Measurements from ENCODE around the gene RRP8. TPM values are rescaled to one million over a fixed set of nuclear protein-coding genes. Genes with fewer than 3 reads are reported as not detected.

The RRP8 gene
- total RNA-seq, 1 experiment from 2014 or later = 17.8 TPM

GRCh38 chr11:6625156-6625831 lies 21.9 kb upstream of the RRP8 start:
- intact Hi-C loops (cut with micrococcal nuclease) = no loop called here
- H3K4me2 ChIP-seq (ENCODE audit: low read length) = no peak overlapping the region
- ChIA-PET POLR2A (no interaction called here), CTCF (no interaction called here), RAD21 (ENCODE audit: low non-redundant PET in 1 of 2, low total read pairs in 2 of 2, uncharacterized antibody in 2 of 2, unreplicated experiment in 2 of 2) (no interaction called here)
- DNase-seq (ENCODE audit: low read depth, low spot score) = no peak
- no peak overlapping the region for H3K9ac ChIP-seq (ENCODE audit: low read length)
- H4K20me1 ChIP-seq (ENCODE audit: insufficient read depth) = no peaks in the 10 kb centered on the region
- no peaks in the 10 kb centered on the region for H3K36me3 ChIP-seq (ENCODE audit: control insufficient read depth in 1 of 2, insufficient read depth in 2 of 2, low read length in 2 of 2)
- H3K27me3 ChIP-seq (ENCODE audit: insufficient read depth, low read length) = no peaks in the 10 kb centered on the region
- H3K79me2 ChIP-seq (ENCODE audit: insufficient read depth, low read length) = no peaks in the 10 kb centered on the region
- H3K4me1 ChIP-seq (ENCODE audit: control insufficient read depth in 1 of 2, insufficient read depth in 2 of 2, low read length in 2 of 2) = no peaks in the 10 kb centered on the region
- BruUV-seq (replicated peaks) = no TSS peak
- no peak for ATAC-seq
- H3K27ac ChIP-seq (ENCODE audit: low read depth, low read length) = no peak overlapping the region
- no peak overlapping the region for H3K4me3 ChIP-seq (replicated peaks in 1 of 2; ENCODE audit: low read depth in 1 of 2, low read length in 2 of 2)
- H3K9me2 ChIP-seq (ENCODE audit: insufficient read depth) = no peaks in the 10 kb centered on the region
- H3K9me3 ChIP-seq (ENCODE audit: control insufficient read depth in 1 of 2, insufficient read depth in 1 of 2, low read depth in 1 of 2, low read length in 2 of 2) = no peaks in the 10 kb centered on the region
- TF ChIP-seq ZNF274 (IDR thresholded peaks at IDR 0.05; ENCODE audit: low read depth, low read length) = no peak
- no peak for TF ChIP-seq JUND (IDR thresholded peaks at IDR 0.05)
- no peak for TF ChIP-seq SIN3A (IDR thresholded peaks at IDR 0.05; ENCODE audit: low read depth)
- no peak for TF ChIP-seq POLR2AphosphoS5 (IDR thresholded peaks at IDR 0.05; ENCODE audit: low read depth, low read length)
- TF ChIP-seq FOSL1 (IDR thresholded peaks at IDR 0.05; ENCODE audit: low read depth) = no peak
- TF ChIP-seq, protein P1, sequence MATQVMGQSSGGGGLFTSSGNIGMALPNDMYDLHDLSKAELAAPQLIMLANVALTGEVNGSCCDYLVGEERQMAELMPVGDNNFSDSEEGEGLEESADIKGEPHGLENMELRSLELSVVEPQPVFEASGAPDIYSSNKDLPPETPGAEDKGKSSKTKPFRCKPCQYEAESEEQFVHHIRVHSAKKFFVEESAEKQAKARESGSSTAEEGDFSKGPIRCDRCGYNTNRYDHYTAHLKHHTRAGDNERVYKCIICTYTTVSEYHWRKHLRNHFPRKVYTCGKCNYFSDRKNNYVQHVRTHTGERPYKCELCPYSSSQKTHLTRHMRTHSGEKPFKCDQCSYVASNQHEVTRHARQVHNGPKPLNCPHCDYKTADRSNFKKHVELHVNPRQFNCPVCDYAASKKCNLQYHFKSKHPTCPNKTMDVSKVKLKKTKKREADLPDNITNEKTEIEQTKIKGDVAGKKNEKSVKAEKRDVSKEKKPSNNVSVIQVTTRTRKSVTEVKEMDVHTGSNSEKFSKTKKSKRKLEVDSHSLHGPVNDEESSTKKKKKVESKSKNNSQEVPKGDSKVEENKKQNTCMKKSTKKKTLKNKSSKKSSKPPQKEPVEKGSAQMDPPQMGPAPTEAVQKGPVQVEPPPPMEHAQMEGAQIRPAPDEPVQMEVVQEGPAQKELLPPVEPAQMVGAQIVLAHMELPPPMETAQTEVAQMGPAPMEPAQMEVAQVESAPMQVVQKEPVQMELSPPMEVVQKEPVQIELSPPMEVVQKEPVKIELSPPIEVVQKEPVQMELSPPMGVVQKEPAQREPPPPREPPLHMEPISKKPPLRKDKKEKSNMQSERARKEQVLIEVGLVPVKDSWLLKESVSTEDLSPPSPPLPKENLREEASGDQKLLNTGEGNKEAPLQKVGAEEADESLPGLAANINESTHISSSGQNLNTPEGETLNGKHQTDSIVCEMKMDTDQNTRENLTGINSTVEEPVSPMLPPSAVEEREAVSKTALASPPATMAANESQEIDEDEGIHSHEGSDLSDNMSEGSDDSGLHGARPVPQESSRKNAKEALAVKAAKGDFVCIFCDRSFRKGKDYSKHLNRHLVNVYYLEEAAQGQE (IDR thresholded peaks at IDR 0.05; ENCODE audit: low read depth) = no peak
- TF ChIP-seq SP1 (IDR thresholded peaks at IDR 0.05; ENCODE audit: low read depth) = no peak
- TF ChIP-seq CEBPB (IDR thresholded peaks at IDR 0.05; ENCODE audit: low read depth) = no peak
- TF ChIP-seq TCF7L2 (IDR thresholded peaks at IDR 0.05; ENCODE audit: borderline replicate concordance, extremely low read depth, insufficient read depth, insufficient read length) = no peak
- TF ChIP-seq ZFX (IDR thresholded peaks at IDR 0.05) = no peak
- TF ChIP-seq CTCF (IDR thresholded peaks at IDR 0.05 in 2 of 3, conservative IDR thresholded peaks at IDR 0.05 in 1 of 3; ENCODE audit: borderline replicate concordance in 1 of 3, insufficient read depth in 1 of 3, low read depth in 2 of 3, low read length in 2 of 3) = no peak
- H2AFZ ChIP-seq (ENCODE audit: low read depth, low read length, poor library complexity, severe bottlenecking) = no peak overlapping the region

Measured in HCT116 (cell line).